AG04450 (cell line): ENCODE results near the gene TTC12. TPM values are rescaled to one million over a fixed set of nuclear protein-coding genes. Genes with fewer than 3 reads are reported as not detected.

Source experiments
- CTCF ChIA-PET: fragments of 300-600, 350-600 bp; formaldehyde crosslinking; extraction: SDS; loops from one replicate; lab custom pipeline; 2022; ENCODE audit warnings: antibody characterized with exemption, inconsistent platforms; lab: Charles Lee
- POLR2A ChIA-PET: fragments of 350-600 bp; formaldehyde crosslinking; extraction: SDS; loops from one replicate; lab custom pipeline; 2021; ENCODE audit warnings: antibody characterized with exemption, inconsistent platforms; lab: Yijun Ruan, JAX
- DNase-seq: peaks from one replicate; pipeline ENCODE4 v3.0.0-alpha.2; 2011; ENCODE audit warnings: low read depth, low spot score
- H3K27ac ChIP-seq: one replicate; pipeline ENCODE4 v1.5.1; 2012; ENCODE audit warnings: low read depth, low read length, control low read depth
- H3K27me3 ChIP-seq: one replicate; pipeline ENCODE4 v1.6.0; 2012; ENCODE audit warnings: low read length; ENCODE audit not compliant: control insufficient read depth, insufficient read depth
- H3K4me3 ChIP-seq: 2 replicates; pipeline ENCODE4 v1.5.1; 2011; ENCODE audit warnings: mild to moderate bottlenecking, low read depth, low read length, control low read depth
- H3K9me3 ChIP-seq: 2 replicates; pipeline ENCODE4 v1.5.1; 2012; ENCODE audit warnings: low read length; ENCODE audit not compliant: control insufficient read depth, insufficient read depth
- CTCF ChIP-seq: IDR thresholded peaks from 2 replicates; pipeline ENCODE4 v1.5.1; 2011; ENCODE audit warnings: low read depth, low read length, control low read depth, inconsistent platforms
- polyA plus RNA-seq: library from polyadenylated mRNA; depleted of rRNA; stranded (reverse); fragments of >200 nt; gene quantifications from 2 replicates; pipeline ENCODE4 v1.2.3, GENCODE V29; 2011

The TTC12 gene
- polyA plus RNA-seq, 1 experiment: 19.0 TPM

GRCh38 chr11:113331441-113331840 is 17.1 kb downstream of the TTC12 start:
- no peaks in the 10 kb centered on the region for H3K27me3 ChIP-seq
- no peaks in the 10 kb centered on the region for H3K9me3 ChIP-seq
- ChIA-PET POLR2A (no interaction called here), CTCF (no interaction called here)
- no peak for TF ChIP-seq CTCF
- no peak for DNase-seq
- no peak overlapping the region for H3K4me3 ChIP-seq
- H3K27ac ChIP-seq: no peak overlapping the region

GRCh38 chr11:113332023-113332422 is 17.6 kb downstream of the TTC12 start:
- ChIA-PET POLR2A (no interaction called here), CTCF (interaction anchor here (1.1 to 1.4 kb wide), 2 partner anchors 201 to 399 kb away, joined by 3 to 4 read pairs; no protein-coding TSS in a partner anchor)
- Histone ChIP-seq H3K9me3 (no peaks in the 10 kb centered on the region), H3K27me3 (no peaks in the 10 kb centered on the region), H3K27ac (no peak overlapping the region), H3K4me3 (no peak overlapping the region)
- no peak for DNase-seq
- no peak for TF ChIP-seq CTCF

GRCh38 chr11:113332638-113333329 is 18.4 kb downstream of the TTC12 start:
- ChIA-PET CTCF (interaction anchor here (1.1 to 1.4 kb wide), 2 partner anchors 200 to 398 kb away, joined by 3 to 4 read pairs; no protein-coding TSS in a partner anchor), POLR2A (no interaction called here)

GRCh38 chr11:113334183-113334582 is 19.8 kb downstream of the TTC12 start:
- no peak for DNase-seq
- ChIA-PET POLR2A (no interaction called here), CTCF (no interaction called here)
- no peak for TF ChIP-seq CTCF
- Histone ChIP-seq H3K4me3 (no peak overlapping the region), H3K9me3 (no peaks in the 10 kb centered on the region), H3K27me3 (no peaks in the 10 kb centered on the region), H3K27ac (no peak overlapping the region)

More at GRCh38 chr11:113332638-113333329, 18.4 kb downstream of the TTC12 start:
- H3K27me3 ChIP-seq: no peaks in the 10 kb centered on the region
- no peak for TF ChIP-seq CTCF
- DNase-seq: no peak
- no peaks in the 10 kb centered on the region for H3K9me3 ChIP-seq
- H3K4me3 ChIP-seq: no peak overlapping the region
- no peak overlapping the region for H3K27ac ChIP-seq

GRCh38 chr11:113338730-113339129 is 24.3 kb downstream of the TTC12 start:
- H3K27ac ChIP-seq: no peak overlapping the region
- H3K27me3 ChIP-seq: no peaks in the 10 kb centered on the region
- ChIA-PET CTCF (no interaction called here), POLR2A (no interaction called here)
- H3K4me3 ChIP-seq: no peak overlapping the region
- no peaks in the 10 kb centered on the region for H3K9me3 ChIP-seq
- TF ChIP-seq CTCF: no peak
- no peak for DNase-seq
